ENCODE results near the gene ADCY3.

- TF ChIP-seq CTCF (conservative IDR thresholded peaks at IDR 0.05; ENCODE audit: low read depth, low read length), result no peak
- no peak for TF ChIP-seq POLR2A (IDR thresholded peaks at IDR 0.05; ENCODE audit: low read depth, low read length)
- peak; percentile 25; the same call in 1 of the 2 replicates for TF ChIP-seq BHLHE40 (IDR thresholded peaks at IDR 0.05; ENCODE audit: low read depth, low read length)
- TF ChIP-seq RFX5 (IDR thresholded peaks at IDR 0.05; ENCODE audit: low read depth, low read length), result no peak
- no peak for TF ChIP-seq MAFK (IDR thresholded peaks at IDR 0.05; ENCODE audit: low read depth, low read length)
- no peak for TF ChIP-seq RAD21 (IDR thresholded peaks at IDR 0.05; ENCODE audit: low read length)
- TF ChIP-seq SMC3 (IDR thresholded peaks at IDR 0.05; ENCODE audit: low read depth, low read length), result no peak
- peak; percentile 47 for TF ChIP-seq RCOR1 (IDR thresholded peaks at IDR 0.05; ENCODE audit: insufficient replicate concordance, low read length)
- no peak for TF ChIP-seq CEBPB (IDR thresholded peaks at IDR 0.05; ENCODE audit: low read depth, low read length)
- no peak for TF ChIP-seq NFE2L2 (IDR thresholded peaks at IDR 0.05; ENCODE audit: low read depth, low read length)
- no peak for TF ChIP-seq CHD1 (IDR thresholded peaks at IDR 0.05; ENCODE audit: low read depth, low read length)
- TF ChIP-seq MAZ (IDR thresholded peaks at IDR 0.05; ENCODE audit: borderline replicate concordance, low read depth, low read length), result no peak
- TF ChIP-seq USF2 (IDR thresholded peaks at IDR 0.05; ENCODE audit: low read depth, low read length), result no peak
Observed at GRCh38 chr2:24893934-24894333, 26.1 kb downstream of the ADCY3 start.

Data from IMR-90 (cell line).